ENCODE data around the gene UBALD2.

UBALD2 gene

DNA sequence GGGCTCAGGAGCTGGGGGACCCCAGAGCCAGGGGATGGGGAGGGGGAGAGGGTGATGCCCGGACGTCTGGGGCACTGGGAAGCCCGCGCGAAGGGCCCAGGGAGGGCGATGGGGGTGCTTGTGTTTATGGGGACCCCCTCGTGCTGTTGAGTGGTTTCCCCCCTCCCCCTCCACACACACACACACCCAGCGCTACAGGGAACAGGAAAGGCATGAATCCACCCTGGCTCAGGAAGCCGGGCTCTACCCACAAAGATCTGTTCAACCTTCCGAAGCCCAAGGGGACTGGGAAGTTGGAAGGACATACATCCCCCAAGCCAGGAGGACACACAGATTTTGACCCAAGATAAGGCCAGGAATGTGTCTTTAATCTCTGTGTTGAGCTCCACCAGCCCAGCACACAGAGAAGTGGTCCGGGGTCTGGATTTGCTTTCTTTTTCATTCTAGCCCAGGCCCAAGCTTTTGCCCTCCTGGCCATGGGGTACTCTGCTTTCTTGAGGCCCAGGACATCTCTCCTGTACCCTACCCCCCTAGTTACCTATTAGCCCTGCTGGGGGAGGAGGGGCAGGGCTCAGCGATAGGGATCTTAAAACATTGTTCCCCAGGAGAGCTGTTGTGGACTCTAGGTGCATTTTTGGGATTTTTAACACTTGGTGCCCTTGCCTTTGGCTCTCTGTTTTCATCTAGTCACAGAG is 1.2 kb downstream of the UBALD2 start:
- DNase-seq, result no peak

DNA sequence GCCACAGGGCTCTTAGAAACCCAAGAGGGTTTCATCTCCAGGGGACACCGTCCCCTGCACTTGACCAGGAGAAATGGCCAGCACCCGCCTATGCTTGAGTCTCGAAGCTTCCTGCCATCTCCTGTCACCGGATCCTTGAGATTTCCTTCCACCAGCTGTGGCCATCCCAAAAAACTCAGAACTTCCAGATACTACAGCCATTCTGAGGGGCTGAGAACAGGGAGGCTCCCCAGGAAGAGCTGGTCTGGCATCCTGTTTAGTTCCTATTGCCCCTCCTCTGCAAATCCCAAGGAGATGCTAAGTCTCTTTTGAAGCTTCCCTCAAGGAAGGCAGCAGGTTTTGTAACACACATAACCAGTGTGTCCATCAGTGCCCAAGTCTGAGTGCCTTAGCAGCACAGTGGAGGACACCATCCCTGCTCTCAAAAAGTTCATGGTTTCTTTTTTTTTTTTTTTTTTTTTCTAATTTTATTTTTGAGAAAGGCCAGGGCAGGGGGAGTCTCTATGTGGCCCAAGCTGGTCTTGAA is 2.0 kb downstream of the UBALD2 start:
- no peak for DNase-seq

GRCh38 chr17:76267581-76268001 is 2.4 kb downstream of the UBALD2 start:
- DNase-seq, result peak; percentile 15

- DNase-seq, result peak; percentile 74
Observed at GRCh38 chr17:76268015-76268749, 3.0 kb downstream of the UBALD2 start.

DNA sequence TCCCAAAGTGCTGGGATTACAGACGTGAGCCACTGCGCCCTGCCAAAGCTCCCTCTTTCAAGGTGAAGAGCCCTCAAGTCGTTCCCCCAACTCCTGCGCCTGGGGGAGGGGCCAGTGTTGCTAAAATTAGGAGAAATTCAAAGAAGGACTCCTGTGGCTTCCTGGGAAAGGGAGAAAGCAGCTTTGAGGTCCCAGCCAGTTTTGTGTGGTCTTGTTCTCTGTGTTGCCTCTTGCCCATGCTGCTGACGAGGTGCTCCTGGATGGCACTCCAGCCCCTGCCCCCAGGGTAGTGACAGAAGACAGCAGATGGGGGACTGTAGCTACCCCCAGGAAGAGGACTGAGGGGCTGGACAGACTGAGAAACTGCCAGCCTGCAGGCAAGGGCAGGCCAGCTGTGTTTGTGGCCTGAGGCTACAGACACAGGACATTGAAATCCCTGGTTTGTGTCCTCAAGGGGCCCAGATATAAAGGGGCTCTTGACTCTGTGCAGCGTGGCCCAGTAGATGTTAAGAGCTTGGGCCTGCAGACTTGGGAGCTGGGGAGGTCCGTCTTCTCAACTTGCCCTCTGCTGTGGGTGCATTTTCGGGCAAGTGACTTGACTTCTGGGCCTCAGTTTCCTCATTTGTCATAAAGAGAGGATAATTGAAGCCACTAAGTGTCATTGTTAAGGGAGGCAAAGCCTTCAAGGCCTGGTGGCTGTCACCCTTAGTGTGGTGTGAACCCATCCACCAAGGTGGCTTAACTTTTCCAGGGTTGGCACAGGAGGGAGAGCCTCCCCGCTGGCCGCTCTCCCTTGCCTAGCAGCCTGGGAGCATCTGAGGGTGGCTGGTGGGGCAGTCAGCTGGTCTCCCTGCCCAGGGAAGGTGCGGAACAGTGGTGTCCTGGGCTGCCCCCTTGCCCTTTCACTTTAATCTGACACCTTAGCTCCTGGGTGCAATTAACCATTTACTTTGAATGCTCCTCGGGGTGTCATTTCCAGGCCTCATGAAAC is 4.1 kb downstream of the UBALD2 start:
- DNase-seq, result no peak

GRCh38 chr17:76270127-76270592 is 5.0 kb downstream of the UBALD2 start:
- DNase-seq, result no peak

DNA sequence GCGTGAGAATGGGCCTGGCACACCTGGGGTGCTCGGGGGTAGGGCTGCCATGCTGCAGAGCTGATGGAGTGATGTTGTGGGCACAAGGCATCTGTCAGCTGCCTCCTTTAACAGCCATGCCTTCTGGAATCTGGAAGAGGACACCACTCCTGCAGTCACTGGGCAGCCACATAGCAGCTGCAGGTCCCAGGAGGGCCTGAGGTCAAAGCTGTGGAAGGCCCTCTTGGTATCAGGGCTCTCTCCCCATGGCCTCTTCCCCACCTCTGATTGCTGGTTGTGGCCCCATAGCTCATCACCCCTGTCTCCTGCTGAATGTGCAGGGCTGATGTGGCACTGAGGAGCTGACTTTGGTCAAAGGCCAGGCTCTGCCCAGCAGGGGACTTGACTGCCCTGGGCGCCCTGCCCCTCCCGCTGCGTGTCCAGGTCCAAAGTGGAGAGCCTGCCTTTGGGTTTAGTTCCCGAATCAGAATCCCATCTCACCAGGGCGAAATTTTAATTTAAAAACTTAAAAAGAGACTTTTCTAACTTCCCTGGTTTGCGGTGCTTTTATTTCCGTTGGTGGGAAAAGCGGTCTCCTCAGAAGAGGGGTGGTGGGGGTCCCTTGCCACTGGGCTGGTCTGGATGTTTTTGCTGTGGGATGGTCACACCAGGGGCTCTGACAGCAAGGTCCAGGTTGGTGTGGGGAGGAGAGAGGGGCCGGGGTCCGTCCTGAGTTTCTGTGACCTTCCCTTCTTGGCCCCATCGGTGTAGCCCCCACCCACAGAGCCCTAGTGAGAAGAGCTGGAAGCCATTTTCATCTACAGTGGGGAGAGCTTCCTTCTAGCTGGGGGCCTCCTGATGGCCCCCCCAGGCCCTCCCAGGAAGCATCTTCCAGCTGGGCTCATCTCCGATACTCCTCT is 5.9 kb downstream of the UBALD2 start:
- DNase-seq, result no peak

DNA sequence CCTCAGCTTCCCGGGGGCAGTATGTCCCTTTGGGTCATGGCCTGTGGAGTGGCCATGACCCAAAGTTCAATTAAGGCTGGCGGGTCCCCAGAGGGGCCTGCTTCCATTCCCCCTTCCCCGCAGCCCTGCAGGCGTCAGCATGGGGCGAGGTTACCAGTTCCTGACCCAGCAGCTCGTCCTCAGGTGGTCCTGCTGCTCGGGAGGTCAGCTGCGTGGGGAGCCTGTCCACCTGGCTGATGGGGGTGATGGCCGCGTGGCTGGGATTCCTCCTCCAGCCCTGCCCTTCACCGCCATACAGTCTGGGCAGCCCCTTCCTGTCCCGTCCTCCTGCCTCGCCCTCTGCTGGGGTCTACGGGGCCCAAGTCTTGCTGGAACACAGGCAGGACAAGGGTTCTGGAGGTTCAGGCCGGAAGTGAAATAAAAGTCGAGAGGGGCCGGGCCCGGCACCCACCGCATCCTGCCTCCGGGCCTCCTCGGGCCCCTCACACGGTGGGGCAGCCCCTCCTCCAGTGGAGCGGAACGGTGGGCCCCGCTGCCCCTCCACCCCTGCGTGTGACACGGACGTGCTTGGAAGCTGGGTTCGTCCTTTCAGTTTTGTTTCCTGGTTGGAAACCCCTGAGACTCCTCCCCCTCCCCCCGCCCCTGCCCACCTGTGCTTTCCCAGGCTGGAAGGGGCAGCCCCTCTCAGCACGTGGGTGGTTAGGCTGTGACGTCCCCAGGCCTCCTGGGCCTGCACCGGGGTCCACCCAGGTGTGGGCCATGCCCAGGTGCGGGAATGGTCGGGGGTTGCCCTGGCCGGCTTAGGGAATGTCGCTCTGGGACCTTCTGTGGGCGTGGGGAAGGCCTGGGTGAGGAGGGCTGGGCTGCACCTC is 6.8 kb downstream of the UBALD2 start:
- DNase-seq, result peak; percentile 87

DNA sequence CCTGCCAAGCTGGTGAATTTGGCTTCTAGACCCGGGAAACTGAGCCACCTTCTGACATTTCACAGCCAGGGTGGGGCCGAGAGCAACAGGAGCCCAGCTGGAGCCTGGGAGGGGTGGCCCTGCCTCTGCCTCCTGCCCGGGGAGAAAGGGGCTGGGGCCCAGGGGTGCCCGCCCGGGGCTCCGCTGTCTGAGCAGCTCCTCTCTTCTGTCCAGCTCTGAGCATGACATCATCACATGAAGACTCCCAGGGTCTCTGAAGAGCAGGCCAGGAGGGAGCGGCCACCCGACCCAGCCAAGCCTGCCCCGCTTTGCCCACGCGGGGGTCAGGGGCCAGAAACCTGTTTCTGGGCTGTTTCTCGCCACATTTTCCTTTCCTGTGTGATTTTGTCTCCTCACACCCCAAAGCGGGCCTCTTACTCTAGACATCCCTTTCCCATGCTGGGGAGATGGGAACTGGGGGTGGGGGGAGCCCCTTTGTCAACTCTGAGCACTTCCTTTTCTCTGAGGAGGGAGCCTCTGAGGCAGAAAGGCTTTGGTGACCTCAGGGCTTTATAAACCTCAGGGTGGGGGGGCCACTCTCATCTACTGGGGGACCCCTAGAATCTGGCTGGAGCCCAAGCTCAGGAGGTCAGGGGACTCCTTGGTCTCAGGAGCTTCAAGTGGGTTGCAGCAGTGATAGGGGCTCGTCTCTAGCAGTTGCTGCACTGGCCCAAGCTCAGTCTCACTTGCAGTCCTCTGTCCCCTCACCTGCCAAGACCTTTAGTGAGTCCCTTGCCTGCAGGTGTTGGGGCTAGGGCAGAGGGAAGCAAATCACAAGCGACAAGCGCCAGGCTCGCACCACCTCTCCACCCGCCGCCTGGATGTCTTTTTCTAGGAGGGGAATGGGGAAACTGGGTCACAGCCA is 7.6 kb downstream of the UBALD2 start:
- DNase-seq, result peak; percentile 67

DNA sequence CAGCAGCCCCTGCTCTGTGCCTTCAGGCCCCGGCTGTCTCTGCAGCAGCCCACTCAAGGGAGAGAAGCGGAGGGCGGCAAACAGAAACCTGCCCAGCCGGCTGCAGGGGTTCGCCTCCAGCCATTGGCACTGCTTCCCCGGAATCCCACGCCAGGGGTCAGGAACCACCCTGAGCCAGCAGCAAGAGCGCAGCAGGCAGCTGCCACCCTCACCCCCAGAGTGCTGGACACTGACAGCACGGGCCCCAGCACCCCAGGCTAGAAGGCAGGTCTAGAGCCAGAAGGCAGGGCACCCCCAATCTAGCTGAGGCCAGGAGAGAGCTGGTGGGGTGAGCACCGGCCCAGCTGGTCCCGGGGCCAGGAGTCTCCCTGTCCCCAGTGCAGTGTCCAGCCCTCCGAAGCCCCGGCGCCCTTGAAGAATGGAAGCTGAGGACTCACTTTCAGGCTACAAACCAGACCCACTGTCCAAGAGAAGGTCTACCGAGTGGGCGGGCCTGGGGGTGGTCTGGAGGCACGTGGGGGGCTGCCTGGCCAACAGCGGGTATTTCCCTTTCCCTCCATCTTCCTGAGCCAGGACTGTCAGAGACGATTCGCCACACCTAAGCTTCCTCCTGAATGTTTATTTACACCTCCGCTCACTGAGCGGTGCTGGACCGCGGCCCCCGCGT is 8.4 kb downstream of the UBALD2 start:
- no peak for DNase-seq

- DNase-seq, result no peak
Observed at GRCh38 chr17:76274112-76274956, 9.2 kb downstream of the UBALD2 start.

DNA sequence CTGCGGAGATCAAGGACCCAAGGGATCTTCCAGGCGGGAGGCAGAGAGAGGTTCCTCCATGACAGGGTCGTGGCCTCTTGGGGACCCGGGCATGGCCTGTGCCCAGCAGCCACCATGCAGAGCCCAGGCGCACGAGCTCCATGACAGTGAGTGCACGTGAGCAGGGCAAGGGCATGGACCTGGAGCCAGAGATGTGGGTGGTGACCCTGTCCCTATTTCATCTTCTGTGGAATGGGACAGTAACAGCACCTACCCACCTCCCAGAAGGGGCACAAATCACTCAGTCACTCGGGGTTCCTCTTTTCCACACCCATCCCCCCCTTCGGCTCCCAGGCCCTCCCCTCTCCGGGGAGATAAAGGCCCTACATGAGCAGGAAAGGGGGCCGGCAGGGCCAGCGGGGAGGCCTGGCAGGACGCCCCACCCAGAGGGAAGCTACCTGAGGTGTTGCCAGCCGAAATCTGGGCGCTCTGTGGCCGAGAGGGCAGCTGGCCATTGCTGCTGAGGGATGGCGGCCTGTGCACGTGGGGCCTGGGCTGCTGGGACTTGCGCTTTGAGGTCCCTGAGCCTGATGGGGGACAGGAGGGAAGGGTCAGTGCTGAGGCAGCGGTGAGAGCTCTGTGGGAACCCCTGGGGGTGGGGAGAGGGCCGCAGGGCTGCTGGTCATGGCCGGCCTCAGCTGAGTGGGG is 10.4 kb downstream of the UBALD2 start:
- no peak for DNase-seq

DNA sequence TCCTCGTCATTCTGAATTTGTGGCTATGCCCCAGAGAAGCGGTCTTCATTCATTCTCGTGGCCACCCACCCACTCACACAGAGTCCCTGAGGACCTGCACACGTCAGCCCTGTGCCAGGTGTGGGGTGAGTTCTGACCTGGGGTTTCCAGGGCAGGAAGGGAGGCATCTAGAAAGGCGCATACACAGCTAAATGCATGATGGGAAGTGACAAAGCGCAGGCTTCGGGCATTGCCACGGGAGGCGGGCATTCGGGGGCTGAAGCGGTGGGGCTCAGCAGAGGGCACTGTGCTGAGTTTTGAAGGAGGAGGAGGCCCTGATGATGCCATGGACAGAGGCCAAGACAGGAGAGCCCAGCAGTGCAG is 10.9 kb downstream of the UBALD2 start:
- no peak for DNase-seq

DNA sequence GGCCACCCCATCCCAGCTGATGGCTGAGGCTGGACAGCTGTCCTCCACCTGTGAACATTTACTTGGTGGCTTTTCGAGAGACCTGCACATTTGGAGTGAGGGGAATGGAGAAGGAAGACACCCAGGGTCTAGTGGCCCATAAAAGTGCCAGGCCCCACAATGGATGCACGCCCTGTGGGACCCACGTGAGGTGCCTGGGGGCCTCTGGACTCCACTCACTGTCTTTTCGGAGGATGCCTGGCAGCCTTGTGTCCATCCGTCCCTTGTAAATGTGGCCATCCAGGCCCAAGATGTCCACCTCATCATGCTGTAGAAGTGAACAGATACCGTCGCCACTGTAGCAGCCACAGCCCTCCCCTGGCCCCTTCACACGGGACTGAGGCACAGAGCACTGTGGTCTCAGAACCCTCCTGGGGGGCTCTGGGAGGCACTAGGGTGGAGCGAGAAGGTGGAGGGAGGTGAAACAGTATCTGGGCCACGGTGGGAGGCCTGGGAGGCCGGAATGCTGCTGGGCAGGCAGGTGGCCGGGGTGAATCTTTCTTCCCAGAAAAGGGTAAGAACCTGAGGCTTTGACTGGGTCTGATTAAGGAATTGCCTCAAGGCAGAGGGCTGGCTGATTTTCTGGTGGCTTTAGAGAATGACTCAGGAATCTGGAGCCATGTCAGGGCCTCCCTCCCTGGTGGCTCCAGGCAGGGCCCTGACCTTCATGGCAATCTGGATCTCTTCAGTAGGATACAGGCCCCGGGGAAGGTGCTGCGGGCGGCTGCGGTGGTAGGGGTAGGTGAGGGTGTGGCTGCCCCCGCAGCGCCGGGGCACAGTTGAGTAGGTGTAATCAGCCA is 11.5 kb downstream of the UBALD2 start:
- no peak for DNase-seq

DNA sequence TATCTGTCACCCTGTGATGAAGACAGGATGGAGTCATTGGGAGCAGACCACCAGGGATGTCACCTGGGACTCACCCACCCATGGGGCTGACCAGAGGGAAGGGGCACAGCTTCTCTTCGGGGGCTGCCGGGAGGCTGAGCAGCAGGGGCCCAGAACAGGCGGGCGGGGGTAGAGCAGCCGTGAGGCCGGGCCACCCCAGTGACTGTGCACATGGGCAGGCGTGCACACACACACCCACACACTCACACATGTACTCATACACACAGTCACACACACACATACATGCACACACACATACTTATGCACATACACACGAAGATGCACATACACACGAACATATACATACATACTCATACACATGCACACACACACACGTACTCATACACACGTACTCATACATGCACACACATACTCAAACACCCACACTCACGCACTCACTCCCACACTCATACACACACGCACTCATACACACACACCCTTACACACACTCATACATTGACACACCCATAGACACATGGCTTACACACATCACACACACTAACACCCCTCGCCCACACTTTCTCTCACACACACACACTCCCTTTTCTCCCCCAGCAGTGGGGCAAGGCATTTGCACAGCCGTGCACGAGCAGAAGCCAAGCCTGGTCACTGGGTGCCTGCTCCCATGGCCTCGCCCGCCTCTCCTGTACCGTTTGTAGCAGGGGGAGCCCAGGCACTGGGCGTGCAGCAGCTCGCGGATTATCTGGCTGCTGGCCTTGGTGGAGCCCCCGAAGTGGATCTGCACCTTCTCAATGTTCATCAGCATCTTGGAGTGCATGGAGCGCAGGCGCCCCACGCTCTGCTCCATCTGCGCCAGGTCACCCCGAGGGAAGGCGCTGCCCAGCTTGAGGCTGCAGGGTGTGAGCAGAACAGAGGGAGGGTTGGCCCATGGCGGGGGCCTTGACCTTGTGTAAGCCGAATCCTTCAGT is 12.4 kb downstream of the UBALD2 start:
- no peak for DNase-seq
